ENCODE data around the gene GABBR2. TPM values are rescaled to one million over a fixed set of nuclear protein-coding genes. Genes with fewer than 3 reads are reported as not detected.
"Not testable (repeated sequence)": the region's sequence is repeated elsewhere in the genome, so short reads cannot be mapped to it uniquely, and the experiment has no call there.

GABBR2 gene
- total RNA-seq, 1 experiment from 2014 or later = 0.23 TPM

GRCh38 chr9:98468567-98469239 lies 240.0 kb downstream of the GABBR2 start:
- no peaks in the 10 kb centered on the region for H3K36me3 Mint-ChIP-seq (ENCODE audit: insufficient read depth, unreplicated experiment)
- POLR2A ChIA-PET = no interaction called here
- DNase-seq = no peak
- Histone ChIP-seq H3K9me3 (no peaks in the 10 kb centered on the region), H3K36me3 (ENCODE audit: control insufficient read depth, insufficient read depth, low read length) (no peaks in the 10 kb centered on the region), H3K27me3 (replicated peaks; ENCODE audit: control insufficient read depth, insufficient read depth, low read length) (no peaks in the 10 kb centered on the region), H3K4me3 (ENCODE audit: low read depth, low read length) (no peak overlapping the region), H3K4me1 (peaks cover 5% of the 10 kb centered on the region; the same call in 1 of the 2 replicates)
- intact Hi-C loops (cut with micrococcal nuclease; ENCODE audit: unreplicated experiment) = no loop called here
- H3K4me3 Mint-ChIP-seq (ENCODE audit: unreplicated experiment) = no peak overlapping the region
- peaks cover 27% of the 10 kb centered on the region for H3K9me3 Mint-ChIP-seq (ENCODE audit: unreplicated experiment)
- H3K4me1 Mint-ChIP-seq (ENCODE audit: low read depth, unreplicated experiment) = no peaks in the 10 kb centered on the region
- H3K27ac Mint-ChIP-seq (ENCODE audit: unreplicated experiment) = no peak overlapping the region
- CTCF ChIA-PET = no interaction called here
- no peak for TF ChIP-seq CTCF (IDR thresholded peaks at IDR 0.05; ENCODE audit: insufficient read depth in 1 of 2, low read depth in 1 of 2, low read length in 1 of 2, severe bottlenecking in 1 of 2, unreplicated experiment in 1 of 2)
- no TSS peak for BruUV-seq (replicated peaks)
- no peaks in the 10 kb centered on the region for H3K27me3 Mint-ChIP-seq (ENCODE audit: insufficient read depth, unreplicated experiment)

DNA sequence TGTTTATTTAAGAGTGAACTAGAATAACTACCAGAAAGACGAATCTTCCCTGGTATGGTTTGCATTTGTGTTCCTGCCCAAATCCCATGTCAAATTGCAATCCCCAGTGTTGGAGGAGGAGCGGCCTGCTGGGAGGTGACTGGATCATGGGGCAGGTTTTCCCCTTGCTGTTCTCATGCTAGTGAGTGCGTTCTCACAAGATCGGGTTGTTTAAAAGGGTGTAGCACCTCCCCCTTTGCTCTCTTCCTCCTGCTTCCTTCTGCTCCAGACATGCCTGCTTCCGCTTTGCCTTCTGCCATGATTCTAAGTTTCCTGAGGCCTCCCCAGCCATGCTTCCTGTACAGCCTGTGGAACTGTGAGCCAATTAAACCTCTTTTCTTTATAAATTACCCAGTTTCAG lies 242.9 kb downstream of the GABBR2 start:
- Histone ChIP-seq H3K36me3 (ENCODE audit: control insufficient read depth, insufficient read depth, low read length) (no peaks in the 10 kb centered on the region), H3K4me3 (ENCODE audit: low read depth, low read length) (no peak overlapping the region), H3K27me3 (replicated peaks; ENCODE audit: control insufficient read depth, insufficient read depth, low read length) (no peaks in the 10 kb centered on the region), H3K4me1 (no peaks in the 10 kb centered on the region), H3K9me3 (peaks cover 7% of the 10 kb centered on the region; the same call in 1 of the 2 replicates)
- Mint-ChIP-seq H3K27ac (ENCODE audit: unreplicated experiment) (no peak overlapping the region), H3K4me3 (ENCODE audit: unreplicated experiment) (no peak overlapping the region), H3K9me3 (ENCODE audit: unreplicated experiment) (peaks cover 54% of the 10 kb centered on the region), H3K36me3 (ENCODE audit: insufficient read depth, unreplicated experiment) (no peaks in the 10 kb centered on the region), H3K27me3 (ENCODE audit: insufficient read depth, unreplicated experiment) (no peaks in the 10 kb centered on the region), H3K4me1 (ENCODE audit: low read depth, unreplicated experiment) (no peaks in the 10 kb centered on the region)
- CTCF ChIA-PET = no interaction called here
- TF ChIP-seq CTCF (IDR thresholded peaks at IDR 0.05; ENCODE audit: insufficient read depth in 1 of 2, low read depth in 1 of 2, low read length in 1 of 2, severe bottlenecking in 1 of 2, unreplicated experiment in 1 of 2) = no peak
- DNase-seq = no peak
- BruUV-seq (replicated peaks) = no TSS peak
- intact Hi-C loops (cut with micrococcal nuclease; ENCODE audit: unreplicated experiment) = no loop called here
- POLR2A ChIA-PET = no interaction called here

DNA sequence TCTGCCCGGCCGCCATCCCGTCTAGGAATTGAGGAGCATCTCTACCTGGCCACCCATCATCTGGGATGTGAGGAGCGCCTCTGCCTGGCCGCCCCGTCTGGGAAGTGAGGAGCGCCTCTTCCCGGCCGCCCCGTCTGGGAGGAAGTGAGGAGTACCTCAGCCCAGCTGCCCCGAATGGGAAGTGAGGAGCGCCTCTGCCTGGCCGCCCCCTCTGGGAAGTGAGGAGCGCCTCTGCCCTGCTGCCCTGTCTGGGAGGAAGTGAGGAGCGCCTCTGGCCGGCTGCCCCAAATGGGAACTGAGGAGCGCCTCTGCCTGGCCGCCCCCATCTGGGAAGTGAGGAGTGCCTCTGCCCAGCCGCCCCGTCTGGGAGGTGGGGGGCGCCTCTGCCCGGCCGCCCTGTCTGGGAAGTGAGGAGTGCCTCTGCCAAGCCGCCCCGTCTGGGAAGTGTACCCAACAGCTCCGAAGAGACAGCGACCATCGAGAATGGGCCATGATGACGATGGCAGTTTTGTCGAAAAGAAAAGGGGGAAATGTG lies 244.5 kb downstream of the GABBR2 start:
- H3K27me3 Mint-ChIP-seq (ENCODE audit: insufficient read depth, unreplicated experiment); H3K36me3 ChIP-seq (ENCODE audit: control insufficient read depth, insufficient read depth, low read length); CTCF ChIA-PET; H3K4me3 ChIP-seq (ENCODE audit: low read depth, low read length); intact Hi-C loops (cut with micrococcal nuclease; ENCODE audit: unreplicated experiment); POLR2A ChIA-PET; BruUV-seq (replicated peaks); H3K36me3 Mint-ChIP-seq (ENCODE audit: insufficient read depth, unreplicated experiment); H3K27me3 ChIP-seq (replicated peaks; ENCODE audit: control insufficient read depth, insufficient read depth, low read length); H3K27ac Mint-ChIP-seq (ENCODE audit: unreplicated experiment); H3K4me3 Mint-ChIP-seq (ENCODE audit: unreplicated experiment); H3K4me1 Mint-ChIP-seq (ENCODE audit: low read depth, unreplicated experiment); H3K4me1 ChIP-seq; DNase-seq: not testable (repeated sequence)
- peaks cover 13% of the 10 kb centered on the region for H3K9me3 ChIP-seq
- peaks cover 63% of the 10 kb centered on the region for H3K9me3 Mint-ChIP-seq (ENCODE audit: unreplicated experiment)

Measured in Caco-2 (cell line).